ENCODE measurements around the gene HIF1A. TPM values are rescaled to one million over a fixed set of nuclear protein-coding genes. Genes with fewer than 3 reads are reported as not detected.

HIF1A gene
- total RNA-seq, 4 donors from 2014 or later, result 50.0 to 137 (median 83.0) TPM

GRCh38 chr14:61761959-61762786, 66.9 kb downstream of the HIF1A start, which contains the start of gene SNAPC1:
Gene SNAPC1 (plus strand): TSS chr14:61762420. CDS start chr14:61762461, 41 bp downstream.
- peak; percentile 97 for DNase-seq
- Histone ChIP-seq H3K27ac (peak within 1 kb of the TSS; percentile 86 to 96), H3K27me3 (no peaks in the 10 kb centered on the region), H3K9me3 (no peaks in the 10 kb centered on the region), H3K4me1 (no peaks in the 10 kb centered on the region), H3K4me3 (peak within 1 kb of the TSS; percentile 75 to 87), H3K36me3 (no peaks in the 10 kb centered on the region)
- intact Hi-C loops (cut with DNase I; ENCODE audit: low total_unique reads), result no loop called here
- TF ChIP-seq POLR2A (IDR thresholded peaks at IDR 0.05) (peak; percentile 84), CTCF (IDR thresholded peaks at IDR 0.05) (no peak)

GRCh38 chr14:61764342-61765122, 69.2 kb downstream of the HIF1A start:
- intact Hi-C loops (cut with DNase I; ENCODE audit: low total_unique reads), result no loop called here
- no peak for TF ChIP-seq CTCF (IDR thresholded peaks at IDR 0.05)
- no peak for TF ChIP-seq POLR2A (IDR thresholded peaks at IDR 0.05)
- no peaks in the 10 kb centered on the region for H3K27me3 ChIP-seq
- no peak overlapping the region for H3K4me3 ChIP-seq
- H3K36me3 ChIP-seq, result no peaks in the 10 kb centered on the region
- H3K9me3 ChIP-seq, result no peaks in the 10 kb centered on the region
- H3K27ac ChIP-seq, result no peak overlapping the region
- no peaks in the 10 kb centered on the region for H3K4me1 ChIP-seq
- DNase-seq, result no peak

- Histone ChIP-seq H3K36me3 (no peaks in the 10 kb centered on the region), H3K27me3 (no peaks in the 10 kb centered on the region), H3K4me3 (no peak overlapping the region), H3K9me3 (no peaks in the 10 kb centered on the region), H3K27ac (no peak overlapping the region), H3K4me1 (no peaks in the 10 kb centered on the region)
- TF ChIP-seq POLR2A (IDR thresholded peaks at IDR 0.05) (no peak), CTCF (IDR thresholded peaks at IDR 0.05) (no peak)
- no peak for DNase-seq
- intact Hi-C loops (cut with DNase I; ENCODE audit: low total_unique reads), result no loop called here
Measured at GRCh38 chr14:61765225-61765943, 70.1 kb downstream of the HIF1A start.

DNA sequence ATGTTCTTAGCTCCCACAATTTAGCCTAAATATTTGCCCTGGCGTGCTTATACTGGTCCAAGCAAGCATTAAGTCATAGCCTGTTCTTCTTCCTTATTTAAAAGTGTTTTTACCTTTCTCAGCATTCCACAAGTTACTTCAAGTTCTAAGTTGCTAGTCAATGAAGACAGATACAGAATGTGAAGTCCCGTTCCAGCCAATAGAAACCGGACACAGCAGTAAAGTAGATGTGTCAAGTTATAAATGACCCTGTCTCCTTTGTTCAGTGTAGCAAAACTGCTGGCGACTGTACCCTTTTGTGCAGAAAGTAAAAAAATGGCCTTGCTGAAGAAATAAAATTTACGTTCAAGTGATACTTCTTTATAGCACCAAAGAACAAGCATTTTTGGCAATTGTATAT, 70.8 kb downstream of the HIF1A start:
- DNase-seq, result no peak
- intact Hi-C loops (cut with DNase I; ENCODE audit: low total_unique reads), result no loop called here
- no peaks in the 10 kb centered on the region for H3K9me3 ChIP-seq
- H3K4me3 ChIP-seq, result no peak overlapping the region
- H3K36me3 ChIP-seq, result no peaks in the 10 kb centered on the region
- H3K4me1 ChIP-seq, result no peaks in the 10 kb centered on the region
- no peaks in the 10 kb centered on the region for H3K27me3 ChIP-seq
- TF ChIP-seq POLR2A (IDR thresholded peaks at IDR 0.05), result no peak
- no peak for TF ChIP-seq CTCF (IDR thresholded peaks at IDR 0.05)
- H3K27ac ChIP-seq, result no peak overlapping the region

Data from uterus (tissue), 4 donors.